Kidney (tissue), 14 donors: Measurements from ENCODE around the gene KRTAP15-1. TPM values are rescaled to one million over a fixed set of nuclear protein-coding genes. Genes with fewer than 3 reads are reported as not detected.

Experiments used
- DNase-seq, 5 donors: peaks; one replicate each; pipeline ENCODE4 v3.0.0-alpha.2; 2013 to 2020
- FAIRE-seq: peaks from 2 replicates; lab custom pipeline; 2012; peaks lifted over from hg19 to GRCh38; lab: Jason Lieb, UNC
- H3K27ac ChIP-seq, 2 donors: one replicate each; pipeline ENCODE4 v1.7.0; 2013; ENCODE audit warnings: low read depth in 2 of 2, low read length in 2 of 2, inconsistent platforms in 1 of 2
- H3K27me3 ChIP-seq: one replicate; pipeline ENCODE4 v1.7.1; 2013; ENCODE audit warnings: low read length, inconsistent platforms; ENCODE audit not compliant: control insufficient read depth, insufficient read depth
- H3K36me3 ChIP-seq, 3 donors: one replicate each; pipeline versions ENCODE4 v1.7.0 to v1.7.1; 2013; ENCODE audit warnings: low read length in 3 of 3, control low read depth in 1 of 3, inconsistent platforms in 1 of 3; ENCODE audit not compliant: insufficient read depth in 3 of 3, control insufficient read depth in 2 of 3
- H3K4me1 ChIP-seq, 3 donors: one replicate each; pipeline versions ENCODE4 v1.7.0 to v1.7.1; 2013; ENCODE audit warnings: low read length in 3 of 3, inconsistent platforms in 1 of 3, low read depth in 1 of 3; ENCODE audit not compliant: control insufficient read depth in 2 of 3, insufficient read depth in 2 of 3
- H3K4me3 ChIP-seq, 3 donors: one replicate each; pipeline versions ENCODE4 v1.7.0 to v1.8.1; 2013; ENCODE audit warnings: low read length in 3 of 3, control low read depth in 1 of 3, inconsistent platforms in 1 of 3
- H3K9ac ChIP-seq, 3 donors: one replicate each; pipeline versions ENCODE4 v1.7.0 to v1.7.1; 2013; ENCODE audit warnings: low read length in 3 of 3, control low read depth in 1 of 3, inconsistent platforms in 1 of 3
- H3K9me3 ChIP-seq, 3 donors: one replicate each; pipeline versions ENCODE4 v1.7.0 to v1.7.1; 2013; ENCODE audit warnings: low read length in 3 of 3, control low read depth in 1 of 3, inconsistent platforms in 1 of 3; ENCODE audit not compliant: control insufficient read depth in 2 of 3, insufficient read depth in 1 of 3
- intact Hi-C: fragments of 100-400 bp; cut with DNase I; formaldehyde crosslinking; loops from one replicate; pipeline ENCODE4 v1.11.1; 2022
- polyA plus RNA-seq: library from polyadenylated mRNA; stranded (reverse); fragments of 350-450 nt; fragmentation: Illumina TruSeq; extraction: RNeasy Lipid Tissue Mini Kit (QIAGEN cat#74804); gene quantifications from one replicate; pipeline ENCODE4 v1.2.3, GENCODE V29; 2014; ENCODE audit warnings: low read depth, low replicate concordance; ENCODE audit not compliant: insufficient read depth
- total RNA-seq: library from RNA; stranded (reverse); fragmentation: NEBNext Ultra II Directional; extraction: Animal tissue kit (Norgen Biotek cat#: 25700); gene quantifications from one replicate; pipeline ENCODE4 v1.2.1, GENCODE V29; 2021
- TF ChIP-seq, protein P1 (sequence below): IDR thresholded peaks from 3 replicates; pipeline ENCODE4 v1.5.1; 2012; ENCODE audit warnings: mild to moderate bottlenecking, moderate library complexity, borderline replicate concordance; ENCODE audit not compliant: insufficient read depth; ENCODE audit errors: extremely low read depth
- donor health status: control.
- donor health status: control.
- donor health status: control.
- donor health status: control.
- donor health status: control.
- donor health status: DM: yes; HTN: yes; CAD: no.
- donor health status: Normal renal cell carcinoma (clear cell type).

The KRTAP15-1 gene
- total and polyA plus RNA-seq, 2 donors from 2014 or later, result not detected

DNA sequence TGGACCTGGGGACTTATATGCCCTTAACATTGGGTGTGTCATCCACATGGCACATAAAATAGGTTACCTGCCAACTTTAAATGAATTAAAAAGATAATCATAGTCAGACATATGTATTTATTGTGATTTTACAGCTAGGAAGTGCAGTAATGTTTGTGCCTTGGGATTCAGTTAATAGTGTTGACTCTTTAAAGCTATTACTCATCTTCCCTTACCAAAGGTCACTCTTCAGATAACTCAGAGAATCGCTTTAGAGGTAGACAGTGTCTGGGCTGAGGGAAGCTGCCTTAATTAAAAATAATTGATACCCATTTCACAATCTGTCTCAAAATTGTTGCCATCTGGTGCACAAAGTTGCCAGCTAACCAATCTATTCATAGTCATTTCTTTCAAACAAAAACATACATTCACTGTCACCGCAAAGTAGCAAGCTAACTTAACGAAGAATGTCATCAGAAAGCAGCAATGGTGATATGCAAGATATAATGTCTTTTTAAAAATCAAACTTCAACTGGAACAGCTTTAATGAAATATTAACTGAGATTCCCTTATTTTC is 3.0 kb upstream of the KRTAP15-1 start:
- FAIRE-seq (no peak), DNase-seq (no peak)
- H3K4me3 ChIP-seq, result no peak overlapping the region
- no peaks in the 10 kb centered on the region for H3K27me3 ChIP-seq
- H3K9me3 ChIP-seq, result no peaks in the 10 kb centered on the region
- no peak overlapping the region for H3K9ac ChIP-seq
- TF ChIP-seq, protein P1, sequence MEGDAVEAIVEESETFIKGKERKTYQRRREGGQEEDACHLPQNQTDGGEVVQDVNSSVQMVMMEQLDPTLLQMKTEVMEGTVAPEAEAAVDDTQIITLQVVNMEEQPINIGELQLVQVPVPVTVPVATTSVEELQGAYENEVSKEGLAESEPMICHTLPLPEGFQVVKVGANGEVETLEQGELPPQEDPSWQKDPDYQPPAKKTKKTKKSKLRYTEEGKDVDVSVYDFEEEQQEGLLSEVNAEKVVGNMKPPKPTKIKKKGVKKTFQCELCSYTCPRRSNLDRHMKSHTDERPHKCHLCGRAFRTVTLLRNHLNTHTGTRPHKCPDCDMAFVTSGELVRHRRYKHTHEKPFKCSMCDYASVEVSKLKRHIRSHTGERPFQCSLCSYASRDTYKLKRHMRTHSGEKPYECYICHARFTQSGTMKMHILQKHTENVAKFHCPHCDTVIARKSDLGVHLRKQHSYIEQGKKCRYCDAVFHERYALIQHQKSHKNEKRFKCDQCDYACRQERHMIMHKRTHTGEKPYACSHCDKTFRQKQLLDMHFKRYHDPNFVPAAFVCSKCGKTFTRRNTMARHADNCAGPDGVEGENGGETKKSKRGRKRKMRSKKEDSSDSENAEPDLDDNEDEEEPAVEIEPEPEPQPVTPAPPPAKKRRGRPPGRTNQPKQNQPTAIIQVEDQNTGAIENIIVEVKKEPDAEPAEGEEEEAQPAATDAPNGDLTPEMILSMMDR, result no peak
- no peaks in the 10 kb centered on the region for H3K4me1 ChIP-seq
- H3K36me3 ChIP-seq, result no peaks in the 10 kb centered on the region
- intact Hi-C loops, result no loop called here
- H3K27ac ChIP-seq, result no peak overlapping the region

DNA sequence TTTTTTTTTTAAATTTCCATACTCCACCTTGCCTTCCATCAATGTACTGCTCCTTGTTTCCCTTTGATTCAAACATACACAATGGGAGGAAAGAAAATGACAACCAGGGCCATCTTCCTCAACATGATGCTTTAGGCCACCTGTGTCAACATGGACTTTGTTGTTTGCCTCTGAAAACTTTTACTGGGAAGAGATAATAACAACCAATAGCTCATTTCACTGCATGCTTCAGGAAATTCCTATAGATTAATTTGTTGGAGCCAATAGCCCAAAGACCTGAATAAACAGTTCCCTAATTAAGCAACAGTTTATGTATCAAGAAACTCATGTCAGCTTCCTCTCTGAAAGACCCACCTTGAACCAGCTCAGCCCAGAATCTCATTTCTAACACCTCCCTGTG is 3.2 kb downstream of the KRTAP15-1 start:
- TF ChIP-seq, protein P1, result no peak
- FAIRE-seq (no peak), DNase-seq (no peak)
- H3K27ac ChIP-seq, result no peak overlapping the region
- no peak overlapping the region for H3K9ac ChIP-seq
- H3K4me1 ChIP-seq, result no peaks in the 10 kb centered on the region
- H3K4me3 ChIP-seq, result no peak overlapping the region
- intact Hi-C loops, result no loop called here
- no peaks in the 10 kb centered on the region for H3K9me3 ChIP-seq
- no peaks in the 10 kb centered on the region for H3K27me3 ChIP-seq
- no peaks in the 10 kb centered on the region for H3K36me3 ChIP-seq

DNA sequence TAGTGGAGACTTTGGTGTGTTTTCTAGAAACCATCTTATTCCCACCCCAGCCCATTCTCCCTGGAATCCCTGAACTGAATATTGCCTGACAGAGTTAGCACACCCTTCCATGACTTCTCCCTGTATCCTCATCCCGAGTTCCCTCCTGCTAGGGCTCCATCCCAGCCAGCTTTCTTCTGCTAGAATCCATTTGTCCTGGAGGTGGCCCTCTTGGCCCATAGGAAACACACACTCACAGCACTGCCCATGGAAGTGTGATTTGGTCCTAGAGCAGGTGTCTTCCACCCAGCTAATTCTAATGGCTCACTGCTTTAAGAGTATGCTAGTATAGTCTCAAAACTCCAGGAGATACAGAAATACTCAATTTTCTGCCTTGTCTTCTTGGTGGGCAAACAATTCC is 4.1 kb downstream of the KRTAP15-1 start:
- Histone ChIP-seq H3K9me3 (no peaks in the 10 kb centered on the region), H3K4me3 (no peak overlapping the region), H3K27ac (no peak overlapping the region), H3K4me1 (no peaks in the 10 kb centered on the region), H3K27me3 (no peaks in the 10 kb centered on the region), H3K9ac (no peak overlapping the region), H3K36me3 (no peaks in the 10 kb centered on the region)
- intact Hi-C loops, result no loop called here
- DNase-seq, result no peak
- FAIRE-seq, result no peak
- TF ChIP-seq, protein P1, result no peak

DNA sequence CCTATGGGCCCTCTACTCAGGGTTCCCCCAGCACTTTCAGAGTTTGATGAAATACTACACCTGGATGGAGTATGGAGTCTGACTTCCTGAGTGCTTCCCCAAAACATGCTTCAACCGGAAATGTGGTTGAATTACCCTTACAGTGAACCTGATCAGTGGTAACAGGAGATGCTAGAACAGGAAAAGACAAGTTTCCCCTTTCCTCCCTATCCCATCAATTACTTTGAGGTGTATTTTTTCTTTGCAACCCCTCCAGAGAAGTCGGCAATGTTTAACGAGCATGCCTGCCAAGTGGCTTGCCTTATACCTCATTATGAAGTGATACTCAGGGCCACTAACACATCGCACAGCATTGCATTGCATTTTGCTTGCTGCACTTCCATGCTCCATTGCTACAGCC is 7.0 kb downstream of the KRTAP15-1 start:
- Histone ChIP-seq H3K4me1 (no peaks in the 10 kb centered on the region), H3K9ac (no peak overlapping the region), H3K4me3 (no peak overlapping the region), H3K27me3 (no peaks in the 10 kb centered on the region), H3K9me3 (no peaks in the 10 kb centered on the region), H3K27ac (no peak overlapping the region), H3K36me3 (no peaks in the 10 kb centered on the region)
- TF ChIP-seq, protein P1, result no peak
- intact Hi-C loops, result no loop called here
- FAIRE-seq (no peak), DNase-seq (peak in 3 of 5 donors; percentile 17 to 70 (median 65))
